Adipocyte (in vitro differentiated cells): ENCODE results near the gene POLE.

Experiments used
- DNase-seq: peaks from one replicate; pipeline ENCODE4 v3.0.0-alpha.2; 2015; ENCODE audit warnings: low read depth
- H3K27me3 ChIP-seq: replicated peaks from 2 replicates; pipeline ENCODE4 v1.7.0; 2013; ENCODE audit warnings: mild to moderate bottlenecking, low read length, moderate library complexity; ENCODE audit not compliant: control insufficient read depth, insufficient read depth
- H3K36me3 ChIP-seq: 2 replicates; pipeline ENCODE4 v1.7.0; 2013; ENCODE audit warnings: low read length, mild to moderate bottlenecking, moderate library complexity; ENCODE audit not compliant: control insufficient read depth, insufficient read depth, severe bottlenecking
- H3K4me1 ChIP-seq: 2 replicates; pipeline ENCODE4 v1.7.0; 2013; ENCODE audit warnings: mild to moderate bottlenecking, low read length, moderate library complexity; ENCODE audit not compliant: control insufficient read depth, insufficient read depth
- H3K4me3 ChIP-seq: 2 replicates; pipeline ENCODE4 v1.7.0; 2013; ENCODE audit warnings: mild to moderate bottlenecking, low read length, moderate library complexity
- H3K9ac ChIP-seq: 2 replicates; pipeline ENCODE4 v1.7.0; 2013; ENCODE audit warnings: mild to moderate bottlenecking, low read length, moderate library complexity
- H3K9me3 ChIP-seq: 2 replicates; pipeline ENCODE4 v1.7.0; 2013; ENCODE audit warnings: mild to moderate bottlenecking, low read length, moderate library complexity; ENCODE audit not compliant: control insufficient read depth

Gene POLE

DNA sequence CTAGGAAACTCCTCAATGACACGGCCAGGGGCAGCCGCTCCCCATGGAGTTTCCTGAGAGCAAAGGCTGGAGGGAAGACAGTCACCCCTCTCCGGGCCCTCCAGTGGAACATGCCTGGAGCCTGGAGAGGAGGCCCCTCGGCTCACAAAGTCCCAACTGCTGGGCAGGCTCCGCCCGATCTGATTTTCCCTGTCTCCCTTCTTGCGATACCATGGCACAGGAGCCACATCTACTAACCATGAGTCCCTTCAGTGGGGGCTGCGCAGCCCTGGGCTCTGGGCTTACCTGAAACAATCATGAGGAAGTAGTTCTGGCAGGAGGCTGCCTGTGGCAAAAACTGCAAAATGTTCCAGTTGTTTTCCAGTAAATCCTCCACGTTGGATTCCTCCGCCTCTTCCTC lies 53.2 kb downstream of the POLE start:
- H3K4me3 ChIP-seq, result no peak overlapping the region
- peaks cover 51% of the 10 kb centered on the region for H3K36me3 ChIP-seq
- DNase-seq, result no peak
- H3K9ac ChIP-seq, result no peak overlapping the region
- peaks cover 13% of the 10 kb centered on the region for H3K4me1 ChIP-seq
- H3K27me3 ChIP-seq, result no peaks in the 10 kb centered on the region
- H3K9me3 ChIP-seq, result no peaks in the 10 kb centered on the region

DNA sequence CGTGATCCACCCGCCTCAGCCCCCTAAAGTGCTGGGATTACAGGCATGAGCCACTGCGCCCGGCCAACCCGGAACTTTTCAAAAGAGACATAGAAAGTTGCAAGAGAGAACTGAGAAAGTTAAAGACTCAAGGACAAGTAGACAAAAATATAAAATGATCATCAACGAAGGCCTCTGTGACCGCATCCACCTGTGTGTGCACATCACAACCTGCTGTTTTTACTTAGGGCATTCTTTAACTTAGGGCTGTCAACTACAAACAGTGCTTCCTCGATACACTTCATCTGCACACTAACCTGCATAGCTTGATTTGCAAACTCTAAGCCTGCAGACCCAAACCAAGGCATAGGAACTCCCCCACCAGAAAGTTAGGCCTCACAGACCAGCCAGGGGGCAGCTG lies 53.7 kb downstream of the POLE start:
- no peak for DNase-seq
- H3K27me3 ChIP-seq, result no peaks in the 10 kb centered on the region
- H3K9ac ChIP-seq, result no peak overlapping the region
- H3K4me1 ChIP-seq, result peaks cover 8% of the 10 kb centered on the region
- H3K4me3 ChIP-seq, result no peak overlapping the region
- H3K36me3 ChIP-seq, result peaks cover 51% of the 10 kb centered on the region
- H3K9me3 ChIP-seq, result no peaks in the 10 kb centered on the region

DNA sequence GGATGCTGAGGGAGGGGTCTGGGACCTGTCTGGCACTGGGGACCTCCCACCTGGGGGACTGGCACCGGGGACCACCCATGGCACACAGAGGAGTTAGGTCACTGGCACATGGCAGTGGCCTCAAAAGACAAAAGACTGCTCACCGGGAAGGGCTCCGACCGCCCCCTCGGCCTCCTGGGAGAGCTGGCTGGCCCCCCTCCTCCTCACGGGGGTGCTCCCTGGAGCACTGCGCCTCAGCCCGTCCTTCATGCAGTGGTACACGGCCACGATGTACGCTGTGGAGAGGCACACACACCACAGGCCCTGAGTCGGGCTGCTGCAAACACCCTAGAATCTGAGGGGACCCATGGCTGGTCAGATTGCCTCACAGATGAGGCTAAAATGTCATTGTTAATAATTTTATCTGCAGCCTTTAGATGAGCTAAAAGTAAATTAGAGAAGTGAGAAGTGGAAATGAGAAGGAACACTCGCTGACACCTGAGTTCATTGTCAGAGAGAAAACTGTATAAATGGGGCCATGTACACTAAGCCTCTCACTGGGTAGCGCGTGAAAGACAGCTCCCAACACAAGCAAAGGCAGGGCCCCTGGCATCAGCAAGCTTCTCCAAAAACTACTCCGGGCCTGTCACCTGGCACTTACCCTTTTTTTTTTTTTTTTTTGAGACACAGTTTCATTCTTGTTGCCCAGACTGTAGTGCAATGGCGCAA lies 54.5 kb downstream of the POLE start:
- Histone ChIP-seq H3K4me1 (peaks cover under 1% of the 10 kb centered on the region), H3K9me3 (no peaks in the 10 kb centered on the region), H3K9ac (no peak overlapping the region), H3K4me3 (no peak overlapping the region), H3K36me3 (peaks cover 48% of the 10 kb centered on the region), H3K27me3 (no peaks in the 10 kb centered on the region)
- no peak for DNase-seq

DNA sequence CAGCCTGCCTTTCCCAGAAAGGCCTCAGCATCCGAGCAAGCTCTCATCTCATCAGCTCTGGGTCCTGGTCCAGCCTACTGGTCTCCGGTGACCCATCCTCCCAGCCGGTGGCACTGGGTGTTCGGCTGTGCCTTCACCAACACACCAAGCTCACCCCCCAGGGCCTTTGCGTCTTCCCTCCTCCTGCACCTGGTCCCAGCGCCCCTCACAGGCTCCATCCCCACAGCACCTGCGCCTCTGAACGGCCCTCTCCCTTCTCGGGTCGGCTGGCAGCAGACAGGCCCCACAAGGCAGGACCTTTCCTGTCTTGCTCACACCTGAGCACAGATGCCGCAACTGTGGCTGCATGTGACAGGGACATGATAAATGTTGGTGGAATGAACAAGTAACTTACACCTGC lies 55.5 kb downstream of the POLE start:
- Histone ChIP-seq H3K4me1 (no peaks in the 10 kb centered on the region), H3K27me3 (no peaks in the 10 kb centered on the region), H3K9me3 (no peaks in the 10 kb centered on the region), H3K4me3 (no peak overlapping the region), H3K9ac (no peak overlapping the region), H3K36me3 (peaks cover 43% of the 10 kb centered on the region)
- DNase-seq, result no peak

DNA sequence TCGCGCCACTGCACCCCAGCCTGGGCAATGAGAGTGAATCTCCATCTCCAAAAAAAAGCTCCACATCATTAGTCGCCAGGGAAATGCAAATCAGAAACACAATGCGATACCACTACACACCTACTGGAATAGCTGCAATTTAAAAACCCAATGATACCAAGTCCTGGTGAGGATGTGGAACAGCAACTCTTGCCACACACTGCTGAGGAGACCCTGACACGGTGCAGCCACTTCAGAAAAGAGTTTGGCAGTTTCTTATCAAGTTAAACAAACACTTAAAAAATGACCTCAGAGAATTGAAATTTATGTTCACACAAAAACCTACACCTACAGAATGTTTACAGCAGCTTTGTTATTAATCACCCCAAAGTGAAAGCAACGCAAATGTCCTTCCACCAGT lies 56.5 kb downstream of the POLE start:
- no peaks in the 10 kb centered on the region for H3K9me3 ChIP-seq
- H3K36me3 ChIP-seq, result peaks cover 42% of the 10 kb centered on the region

DNA sequence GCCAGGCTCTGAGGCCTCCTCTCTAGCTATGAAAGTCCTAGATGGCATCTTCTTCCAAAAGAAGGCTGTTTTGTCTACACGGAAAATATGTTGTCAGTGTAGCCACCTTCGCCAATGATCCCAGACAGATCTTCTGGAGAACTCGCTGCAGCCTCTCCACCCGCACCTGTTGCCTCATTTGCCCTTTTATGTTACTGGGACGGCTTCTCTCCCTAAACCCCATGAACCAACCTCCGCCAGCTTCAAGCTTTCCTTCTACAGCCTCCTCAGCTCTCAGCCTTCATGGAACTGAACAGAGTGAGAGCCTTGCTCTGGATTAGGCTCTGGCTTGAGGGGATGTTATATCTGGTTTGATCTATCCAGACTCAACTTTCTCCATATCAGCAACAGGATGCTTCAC lies 57.8 kb downstream of the POLE start:
- H3K9me3 ChIP-seq, result no peaks in the 10 kb centered on the region
- H3K4me3 ChIP-seq, result no peak overlapping the region
- no peaks in the 10 kb centered on the region for H3K4me1 ChIP-seq
- no peak for DNase-seq
- no peaks in the 10 kb centered on the region for H3K27me3 ChIP-seq
- H3K9ac ChIP-seq, result no peak overlapping the region
- peaks cover 50% of the 10 kb centered on the region for H3K36me3 ChIP-seq

More for the DNA sequence above, 56.5 kb downstream of the POLE start:
- Histone ChIP-seq H3K4me3 (no peak overlapping the region), H3K27me3 (no peaks in the 10 kb centered on the region), H3K9ac (no peak overlapping the region), H3K4me1 (no peaks in the 10 kb centered on the region)
- DNase-seq, result no peak

DNA sequence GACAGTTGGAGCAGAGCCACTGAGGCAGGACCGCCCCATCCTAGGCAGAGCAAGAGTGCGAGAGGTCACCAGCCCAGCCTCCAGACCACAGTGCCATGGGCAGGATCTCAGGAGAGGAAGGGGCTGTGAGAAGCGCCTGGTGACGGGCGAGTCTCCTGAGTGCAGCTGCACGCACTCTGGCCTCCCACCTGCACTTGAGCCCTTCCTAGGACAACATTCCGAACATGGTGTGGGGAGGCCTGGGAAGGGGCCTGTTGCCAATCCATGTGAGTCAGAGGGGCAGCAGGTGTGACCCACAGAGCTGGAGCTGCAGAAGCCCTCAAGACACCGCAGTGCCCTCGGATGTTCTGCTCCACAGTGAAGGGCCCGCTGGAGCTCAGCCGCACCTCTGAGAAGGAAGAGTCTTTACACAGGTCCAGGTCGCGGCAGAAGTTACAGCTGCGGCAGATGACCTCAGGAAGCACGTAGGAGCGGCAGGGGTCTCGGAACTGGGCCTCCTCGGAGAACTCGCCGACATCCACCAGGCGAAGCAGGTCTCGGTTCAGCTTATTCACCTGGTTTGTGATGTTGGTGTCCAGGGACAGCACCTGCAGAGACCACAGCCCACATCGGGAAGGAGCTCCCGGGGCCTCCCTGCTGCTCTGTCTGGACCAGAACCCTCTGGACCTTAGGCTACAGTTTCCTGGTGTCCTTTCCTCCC lies 61.3 kb downstream of the POLE start:
- H3K36me3 ChIP-seq, result peaks cover 33% of the 10 kb centered on the region

DNA sequence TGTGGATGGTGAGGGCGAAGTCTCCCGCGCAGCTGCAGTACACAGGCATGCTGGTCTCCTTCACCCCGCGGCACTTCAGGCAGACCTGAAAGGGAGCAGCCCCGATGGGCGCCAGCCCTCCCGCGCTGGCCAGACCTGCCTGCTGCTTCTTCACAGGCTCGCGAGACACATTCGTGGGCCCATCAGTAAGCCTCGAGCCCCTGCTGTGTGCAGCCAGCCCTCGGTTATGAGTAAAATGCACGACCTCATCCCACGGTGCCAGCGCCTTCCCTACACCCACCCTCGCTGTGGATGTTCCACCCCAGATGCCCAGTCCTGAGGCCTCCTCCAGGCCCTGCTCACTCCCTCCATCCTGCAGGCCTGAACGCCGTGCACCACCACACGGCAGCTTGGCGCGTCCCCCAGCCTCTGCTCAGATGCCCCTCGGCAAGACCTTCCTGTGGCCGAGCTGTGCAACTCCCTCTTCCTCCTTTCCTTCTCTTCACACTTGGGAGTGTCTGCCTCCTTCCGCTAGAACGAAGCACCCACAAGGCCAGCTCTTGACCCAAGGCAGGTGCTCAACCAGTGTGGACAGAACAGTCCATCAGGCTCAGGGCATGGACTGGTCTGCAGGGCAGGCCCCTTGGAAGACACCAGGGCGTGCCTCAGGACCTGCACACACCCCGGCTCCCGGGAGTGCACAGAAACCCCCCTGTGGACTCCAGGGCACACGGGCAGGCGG lies 62.1 kb downstream of the POLE start:
- H3K4me3 ChIP-seq, result no peak overlapping the region
- H3K36me3 ChIP-seq, result peaks cover 28% of the 10 kb centered on the region
- no peak for DNase-seq
- peaks cover 15% of the 10 kb centered on the region for H3K27me3 ChIP-seq
- no peaks in the 10 kb centered on the region for H3K9me3 ChIP-seq
- H3K4me1 ChIP-seq, result peaks cover 8% of the 10 kb centered on the region
- H3K9ac ChIP-seq, result no peak overlapping the region

More for the DNA sequence above, 61.3 kb downstream of the POLE start:
- H3K9ac ChIP-seq, result no peak overlapping the region
- no peaks in the 10 kb centered on the region for H3K9me3 ChIP-seq
- peaks cover 8% of the 10 kb centered on the region for H3K4me1 ChIP-seq
- no peak overlapping the region for H3K4me3 ChIP-seq
- peaks cover 7% of the 10 kb centered on the region for H3K27me3 ChIP-seq
- DNase-seq, result no peak

DNA sequence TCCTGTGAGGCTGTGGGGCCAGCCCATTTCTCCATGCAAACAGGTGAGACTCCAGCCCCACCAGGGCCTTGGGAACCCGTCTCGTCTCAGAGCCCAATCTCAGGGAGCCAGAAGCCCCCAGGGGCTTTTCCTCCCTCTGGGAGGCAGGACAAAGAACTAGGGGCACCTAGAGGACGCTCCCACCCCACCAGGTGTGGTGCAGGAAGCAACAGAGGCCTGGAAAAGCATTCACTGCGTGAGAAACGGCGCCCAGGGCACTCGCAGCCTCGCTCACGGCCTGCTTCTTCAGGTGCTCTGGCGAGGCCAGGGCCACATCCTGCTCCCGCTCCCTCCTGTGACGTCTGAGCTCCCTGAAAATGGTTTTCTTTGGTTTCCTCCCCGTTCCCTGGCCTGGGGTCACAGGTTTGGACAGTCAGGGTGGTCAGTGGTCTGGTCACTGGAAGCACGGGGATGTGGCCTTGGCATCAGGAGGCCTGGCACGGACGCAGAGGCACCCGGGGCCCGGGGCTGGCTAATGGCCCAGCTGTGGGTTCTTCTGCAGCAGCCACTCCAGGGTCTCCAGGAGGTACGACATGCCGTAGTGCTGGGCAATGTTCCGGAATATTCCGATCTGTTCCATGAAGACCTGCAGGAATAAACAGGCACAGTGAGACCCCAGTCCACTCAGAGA lies 62.8 kb downstream of the POLE start:
- Histone ChIP-seq H3K9me3 (no peaks in the 10 kb centered on the region), H3K4me1 (peaks cover 8% of the 10 kb centered on the region), H3K36me3 (peaks cover 21% of the 10 kb centered on the region), H3K4me3 (no peak overlapping the region), H3K9ac (no peak overlapping the region), H3K27me3 (peaks cover 16% of the 10 kb centered on the region)
- no peak for DNase-seq

DNA sequence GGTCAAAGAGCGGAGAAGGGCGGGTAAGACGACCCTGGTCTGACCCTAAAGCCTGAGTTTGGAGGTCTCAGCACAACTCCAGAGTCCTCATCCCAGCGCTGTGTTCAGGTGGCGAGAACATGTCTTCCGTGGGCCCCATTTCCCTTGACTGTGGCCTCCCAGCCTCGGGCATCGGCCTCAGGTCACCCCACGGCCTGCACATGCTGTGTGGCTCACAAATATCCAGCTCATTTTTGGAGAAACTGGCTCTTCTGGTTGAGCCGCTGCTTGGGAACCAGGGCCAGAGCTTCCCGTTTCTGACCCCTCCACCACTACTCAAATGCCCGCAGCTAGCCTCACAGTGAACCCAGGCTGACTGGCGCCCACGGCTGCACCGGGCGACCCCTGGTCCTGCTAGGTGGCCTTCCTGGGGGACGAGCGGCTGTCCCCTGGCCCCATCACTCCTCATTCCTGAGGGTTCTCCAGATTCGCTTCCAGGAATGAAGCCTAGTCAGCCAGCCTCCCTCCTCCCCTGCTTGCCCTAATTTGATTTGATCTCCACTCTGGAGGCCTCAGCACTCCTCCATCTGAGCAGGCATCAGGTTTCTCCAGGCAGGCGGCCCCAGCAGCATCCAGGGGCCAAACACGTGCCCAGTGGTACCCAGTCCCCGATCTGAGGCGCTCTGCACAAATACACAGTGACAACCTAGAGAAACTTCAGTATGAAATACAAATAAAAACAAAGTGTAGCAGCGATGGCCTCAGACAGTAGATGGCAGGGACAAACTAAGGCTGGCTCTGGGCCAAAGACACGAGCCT lies 63.9 kb downstream of the POLE start:
- Histone ChIP-seq H3K27me3 (peaks cover 16% of the 10 kb centered on the region), H3K4me3 (no peak overlapping the region), H3K9me3 (no peaks in the 10 kb centered on the region), H3K36me3 (peaks cover 21% of the 10 kb centered on the region), H3K9ac (no peak overlapping the region), H3K4me1 (peaks cover 8% of the 10 kb centered on the region)
- DNase-seq, result no peak
